Right atrium auricular region (tissue), 2 donors: ENCODE results near the gene FAF2. TPM values are rescaled to one million over a fixed set of nuclear protein-coding genes. Genes with fewer than 3 reads are reported as not detected.

ENCODE experiments used
- DNase-seq: peaks from one replicate; pipeline ENCODE4 v3.0.0-alpha.2; 2019; ENCODE audit warnings: low spot score
- H3K27ac ChIP-seq, 2 donors: fragments of 200-600 bp; sonication (generic); 1 replicate in 1 of 2; 2 replicates in 1 of 2; pipeline ENCODE4 v1.5.1; 2016 to 2019
- H3K27me3 ChIP-seq, 2 donors: fragments of 200-600 bp; sonication (generic); one replicate each; pipeline versions ENCODE4 v1.5.1 to v1.6.0; 2017 to 2019
- H3K36me3 ChIP-seq: fragments of 200-600 bp; sonication (generic); one replicate; pipeline ENCODE4 v1.5.1; 2016
- H3K4me1 ChIP-seq, 2 donors: fragments of 200-600 bp; sonication (generic); one replicate each; pipeline versions ENCODE4 v1.5.1 to v1.6.0; 2017 to 2019
- H3K4me3 ChIP-seq, 2 donors: fragments of 200-600 bp; sonication (generic); 1 replicate in 1 of 2; 2 replicates in 1 of 2; pipeline ENCODE4 v1.5.1; 2017 to 2019; ENCODE audit warnings: mild to moderate bottlenecking in 1 of 2, moderate library complexity in 1 of 2
- H3K9me3 ChIP-seq, 2 donors: fragments of 200-600 bp; sonication (generic); one replicate each; pipeline ENCODE4 v1.5.1; 2019
- CTCF ChIP-seq, 2 donors: fragments of 200-600 bp; sonication (generic); IDR thresholded peaks; one replicate each; pipeline ENCODE4 v1.5.1; 2019; ENCODE audit warnings: antibody characterized with exemption in 2 of 2
- total RNA-seq, 2 donors: library from RNA; depleted of rRNA; stranded (reverse); fragments of >200 nt; gene quantifications; one replicate each; pipeline ENCODE4 v1.1.0, GENCODE V29; 2016

Gene FAF2
- total RNA-seq, 2 donors from 2014 or later: 14.4 to 19.5 TPM

- Histone ChIP-seq H3K36me3 (peaks cover 53% of the 10 kb centered on the region), H3K4me1 (peaks cover 0 to 40% of the 10 kb centered on the region in 2 donors), H3K4me3 (no peak overlapping the region), H3K27ac (no peak overlapping the region), H3K27me3 (no peaks in the 10 kb centered on the region), H3K9me3 (no peaks in the 10 kb centered on the region)
- no peak for DNase-seq
- no peak for TF ChIP-seq CTCF (IDR thresholded peaks at IDR 0.05)
Observed at GRCh38 chr5:176528761-176529115, 80.6 kb downstream of the FAF2 start.

- H3K36me3 ChIP-seq: peaks cover 53% of the 10 kb centered on the region
- H3K4me1 ChIP-seq: peaks cover 0 to 45% of the 10 kb centered on the region in 2 donors
- H3K27ac ChIP-seq: no peak overlapping the region
Observed at GRCh38 chr5:176529116-176529740, 81.0 kb downstream of the FAF2 start.

GRCh38 chr5:176529741-176530141, 81.6 kb downstream of the FAF2 start:
- no peak for DNase-seq
- Histone ChIP-seq H3K27ac (no peak overlapping the region), H3K4me1 (peaks cover 0 to 50% of the 10 kb centered on the region in 2 donors), H3K4me3 (no peak overlapping the region), H3K27me3 (no peaks in the 10 kb centered on the region), H3K36me3 (peaks cover 53% of the 10 kb centered on the region), H3K9me3 (no peaks in the 10 kb centered on the region)
- no peak for TF ChIP-seq CTCF (IDR thresholded peaks at IDR 0.05)

More at GRCh38 chr5:176529116-176529740, 81.0 kb downstream of the FAF2 start:
- Histone ChIP-seq H3K27me3 (no peaks in the 10 kb centered on the region), H3K4me3 (no peak overlapping the region), H3K9me3 (no peaks in the 10 kb centered on the region)
- no peak for DNase-seq
- TF ChIP-seq CTCF (IDR thresholded peaks at IDR 0.05): no peak

- H3K36me3 ChIP-seq: peaks cover 53% of the 10 kb centered on the region
- H3K4me1 ChIP-seq: peaks cover 0 to 57% of the 10 kb centered on the region in 2 donors
- no peak for TF ChIP-seq CTCF (IDR thresholded peaks at IDR 0.05)
- H3K27ac ChIP-seq: peak overlapping the region in 1 of 2 donors; percentile 49
- no peak overlapping the region for H3K4me3 ChIP-seq
- DNase-seq: no peak
- no peaks in the 10 kb centered on the region for H3K27me3 ChIP-seq
- no peaks in the 10 kb centered on the region for H3K9me3 ChIP-seq
Observed at GRCh38 chr5:176530393-176530982, 82.3 kb downstream of the FAF2 start.

- H3K9me3 ChIP-seq: no peaks in the 10 kb centered on the region
- no peak for DNase-seq
- H3K27me3 ChIP-seq: no peaks in the 10 kb centered on the region
- no peak overlapping the region for H3K4me3 ChIP-seq
- no peak for TF ChIP-seq CTCF (IDR thresholded peaks at IDR 0.05)
- peak overlapping the region in 1 of 2 donors; percentile 49 for H3K27ac ChIP-seq
- H3K4me1 ChIP-seq: peaks cover 0 to 65% of the 10 kb centered on the region in 2 donors
- H3K36me3 ChIP-seq: peaks cover 53% of the 10 kb centered on the region
Observed at GRCh38 chr5:176530983-176531901, 83.1 kb downstream of the FAF2 start.
